Brain microvascular endothelial cell (primary cell): Measurements from ENCODE around the gene PCDHGC4.

Experiments
- DNase-seq: peaks from one replicate; pipeline ENCODE4 v3.0.0-alpha.2; 2020
- H3K27ac ChIP-seq: fragments of 250-450 bp; sonication (Bioruptor Pico); 2 replicates; pipeline ENCODE4 v1.5.1; 2020; ENCODE audit warnings: mild to moderate bottlenecking, moderate library complexity
- H3K27me3 ChIP-seq: fragments of 250-450 bp; sonication (Bioruptor Pico); replicated peaks from 2 replicates; pipeline ENCODE4 v1.5.1; 2020; ENCODE audit warnings: mild to moderate bottlenecking
- H3K36me3 ChIP-seq: fragments of 250-450 bp; sonication (Bioruptor Pico); replicated peaks from 2 replicates; pipeline ENCODE4 v1.5.1; 2020; ENCODE audit warnings: mild to moderate bottlenecking
- H3K4me3 ChIP-seq: 2 replicates; pipeline ENCODE4 v1.5.1; 2011; ENCODE audit warnings: low read depth, mild to moderate bottlenecking, control low read depth, low read length, moderate library complexity
- in situ Hi-C: cut with HindIII; loops from 2 replicates; pipeline ENCODE4 v1.10.0; 2017; ENCODE audit warnings: low sequenced_read_pairs, low pct_ligation_motif_present
- TF ChIP-seq, protein P1 (sequence below): IDR thresholded peaks from 2 replicates; pipeline ENCODE4 v1.5.1; 2011; ENCODE audit warnings: low read depth, mild to moderate bottlenecking, moderate library complexity, low read length, control low read depth, inconsistent platforms; ENCODE audit errors: missing control alignments

The PCDHGC4 gene

DNA sequence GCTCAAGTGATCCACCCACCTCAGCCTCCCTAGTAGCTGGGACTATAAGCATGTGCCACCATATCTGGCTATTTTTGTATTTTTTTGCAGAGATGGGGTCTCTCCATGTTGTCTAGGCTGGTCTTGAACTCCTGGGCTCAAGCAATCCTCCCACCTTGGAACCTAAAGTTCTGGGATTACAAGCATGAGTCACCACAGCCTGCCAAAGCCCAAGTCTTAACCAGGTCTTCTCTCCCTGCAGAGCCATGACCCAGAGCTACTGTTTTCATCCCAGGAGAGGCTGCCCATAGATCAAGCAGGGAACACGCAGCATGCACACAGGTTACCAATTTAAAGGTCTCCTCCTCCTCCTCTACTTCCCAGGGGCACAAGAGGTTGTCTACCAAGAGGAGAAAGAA, 33.8 kb downstream of the PCDHGC4 start:
- Histone ChIP-seq H3K4me3 (no peak overlapping the region), H3K36me3 (peaks cover 9% of the 10 kb centered on the region), H3K27ac (no peak overlapping the region), H3K27me3 (no peaks in the 10 kb centered on the region)
- in situ Hi-C loops = loop anchor here (25.0 kb wide), 1 partner anchor 106 kb away; the partner anchor contains the start of genes PCDHGA10, PCDHGA11, PCDHGA9 and PCDHGB6
- TF ChIP-seq, protein P1, sequence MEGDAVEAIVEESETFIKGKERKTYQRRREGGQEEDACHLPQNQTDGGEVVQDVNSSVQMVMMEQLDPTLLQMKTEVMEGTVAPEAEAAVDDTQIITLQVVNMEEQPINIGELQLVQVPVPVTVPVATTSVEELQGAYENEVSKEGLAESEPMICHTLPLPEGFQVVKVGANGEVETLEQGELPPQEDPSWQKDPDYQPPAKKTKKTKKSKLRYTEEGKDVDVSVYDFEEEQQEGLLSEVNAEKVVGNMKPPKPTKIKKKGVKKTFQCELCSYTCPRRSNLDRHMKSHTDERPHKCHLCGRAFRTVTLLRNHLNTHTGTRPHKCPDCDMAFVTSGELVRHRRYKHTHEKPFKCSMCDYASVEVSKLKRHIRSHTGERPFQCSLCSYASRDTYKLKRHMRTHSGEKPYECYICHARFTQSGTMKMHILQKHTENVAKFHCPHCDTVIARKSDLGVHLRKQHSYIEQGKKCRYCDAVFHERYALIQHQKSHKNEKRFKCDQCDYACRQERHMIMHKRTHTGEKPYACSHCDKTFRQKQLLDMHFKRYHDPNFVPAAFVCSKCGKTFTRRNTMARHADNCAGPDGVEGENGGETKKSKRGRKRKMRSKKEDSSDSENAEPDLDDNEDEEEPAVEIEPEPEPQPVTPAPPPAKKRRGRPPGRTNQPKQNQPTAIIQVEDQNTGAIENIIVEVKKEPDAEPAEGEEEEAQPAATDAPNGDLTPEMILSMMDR = no peak
- no peak for DNase-seq

DNA sequence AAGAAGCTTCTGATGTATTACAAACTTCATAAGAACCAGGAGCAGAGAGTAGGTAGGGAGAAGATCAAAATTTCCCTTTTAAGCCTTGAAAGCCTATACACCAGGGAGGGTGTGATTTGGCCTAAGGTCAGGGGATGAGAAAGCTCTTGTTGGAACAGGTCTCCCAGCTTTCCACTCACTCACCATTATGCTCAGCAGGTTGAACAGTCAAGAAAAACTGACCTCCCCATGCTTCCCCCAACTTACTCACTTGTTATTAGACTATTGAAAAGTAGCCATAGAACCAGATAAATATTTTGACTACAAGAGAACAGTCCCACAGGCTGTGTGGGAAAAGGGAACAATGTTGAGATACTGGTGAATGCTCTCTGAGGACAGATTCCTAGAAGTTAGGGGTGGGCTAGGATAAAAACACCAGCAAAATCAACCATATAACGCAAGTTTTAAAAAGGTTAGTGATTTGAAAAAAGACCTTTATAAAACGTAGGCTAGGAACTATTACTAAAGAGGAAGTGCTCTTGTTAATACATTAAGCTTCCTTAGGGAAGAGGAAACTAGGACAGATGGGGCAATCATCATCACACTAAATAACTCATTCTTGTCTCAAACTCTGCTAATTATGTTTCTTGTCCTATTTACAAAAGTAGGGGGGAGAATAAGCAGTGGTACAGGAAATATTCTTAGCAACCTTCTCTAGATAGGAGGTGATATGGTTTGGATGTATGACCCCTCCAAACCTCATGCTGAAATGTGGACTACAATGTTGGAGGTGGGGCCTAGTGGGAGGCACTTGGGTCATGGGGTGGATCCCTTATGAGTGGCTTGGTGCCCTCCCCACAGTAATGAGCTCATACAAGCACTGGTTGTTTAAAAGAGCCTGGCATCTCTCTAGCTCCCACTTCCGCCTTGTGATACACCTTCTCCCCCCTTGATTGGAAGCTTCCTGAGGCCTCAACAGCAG, 35.1 kb downstream of the PCDHGC4 start:
- Histone ChIP-seq H3K27ac (peak overlapping the region; percentile 87), H3K4me3 (no peak overlapping the region), H3K36me3 (peaks cover 14% of the 10 kb centered on the region), H3K27me3 (no peaks in the 10 kb centered on the region)
- DNase-seq = no peak
- TF ChIP-seq, protein P1 = no peak
- in situ Hi-C loops = loop anchor here (25.0 kb wide), 1 partner anchor 108 kb away; the partner anchor contains the start of genes PCDHGA10, PCDHGA11, PCDHGA9 and PCDHGB6

DNA sequence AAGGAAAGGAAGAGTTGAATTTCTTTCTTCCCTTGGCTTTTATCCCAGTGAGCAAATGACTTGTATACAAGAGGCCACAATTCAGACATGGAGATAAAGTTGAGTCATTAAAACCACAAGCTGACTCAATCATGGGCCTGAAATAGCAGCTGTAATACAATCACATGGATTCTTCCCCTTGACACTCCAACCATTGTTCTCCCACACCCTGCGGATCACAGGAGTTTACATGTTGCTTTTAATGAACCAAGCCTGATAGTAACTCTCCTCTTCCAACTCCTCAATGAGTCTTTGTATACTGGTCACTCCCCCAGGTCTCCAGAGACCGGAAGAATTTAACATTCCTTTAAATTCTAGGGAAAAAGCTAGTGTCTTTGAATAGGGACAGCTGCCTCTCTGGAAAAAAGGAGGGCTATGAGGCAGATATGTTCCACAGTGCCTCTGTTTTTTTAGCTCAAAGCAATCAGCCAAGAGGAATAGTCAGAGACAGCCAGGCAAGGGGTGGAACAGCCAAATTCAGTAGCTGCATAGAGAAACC, 36.5 kb downstream of the PCDHGC4 start:
- Histone ChIP-seq H3K27me3 (no peaks in the 10 kb centered on the region), H3K27ac (peak overlapping the region; percentile 87), H3K36me3 (peaks cover 19% of the 10 kb centered on the region), H3K4me3 (no peak overlapping the region)
- TF ChIP-seq, protein P1 = no peak
- peak; percentile 97 for DNase-seq
- in situ Hi-C loops = loop anchor here (25.0 kb wide), 1 partner anchor 109 kb away; the partner anchor contains the start of genes PCDHGA10, PCDHGA11, PCDHGA9 and PCDHGB6

DNA sequence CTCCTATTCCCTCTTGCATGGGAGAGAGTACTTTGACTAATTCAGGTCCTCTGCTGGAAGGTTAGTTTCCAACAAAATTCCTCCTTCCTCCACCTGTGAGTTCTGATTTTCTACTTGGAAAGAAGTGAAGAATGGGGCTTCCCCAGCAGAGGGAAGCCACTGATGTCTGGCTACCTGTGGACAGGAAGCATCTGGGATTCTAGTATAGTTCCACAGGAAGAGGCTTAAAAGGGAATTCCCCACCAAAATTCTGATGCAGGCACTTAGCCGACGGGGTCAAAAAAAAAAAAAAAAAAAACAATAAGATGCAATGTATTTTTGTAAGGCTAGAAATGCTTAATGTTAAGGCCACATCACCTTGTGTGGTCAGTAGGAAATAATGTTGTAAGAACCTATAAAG, 37.5 kb downstream of the PCDHGC4 start:
- peaks cover 23% of the 10 kb centered on the region for H3K36me3 ChIP-seq
- H3K27ac ChIP-seq = peak overlapping the region; percentile 87
- H3K27me3 ChIP-seq = no peaks in the 10 kb centered on the region
- DNase-seq = no peak
- TF ChIP-seq, protein P1 = no peak
- H3K4me3 ChIP-seq = no peak overlapping the region
- in situ Hi-C loops = loop anchor here (25.0 kb wide), 1 partner anchor 110 kb away; the partner anchor contains the start of genes PCDHGA10, PCDHGA11, PCDHGA9 and PCDHGB6

DNA sequence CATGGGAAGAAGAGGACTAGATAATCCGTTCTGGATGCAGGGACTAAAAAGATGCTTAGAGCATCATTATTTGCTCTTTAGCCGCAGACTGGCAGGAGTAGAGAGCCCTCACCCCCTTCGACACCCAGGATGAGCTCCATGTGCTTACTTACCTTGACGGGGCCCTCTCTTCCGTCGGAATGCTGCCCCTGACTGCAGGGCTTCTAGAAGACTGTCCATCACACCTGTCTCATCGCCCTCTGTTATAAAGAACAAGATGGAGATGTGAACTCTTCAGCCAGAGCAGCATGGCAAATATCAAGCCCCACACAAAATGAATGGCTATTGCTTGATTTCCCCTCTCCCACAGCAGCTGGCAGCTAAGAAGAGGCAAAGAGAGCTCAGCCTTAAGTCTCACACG, 39.2 kb downstream of the PCDHGC4 start:
- H3K27ac ChIP-seq = peak overlapping the region; percentile 51
- DNase-seq = no peak
- TF ChIP-seq, protein P1 = no peak
- peaks cover 30% of the 10 kb centered on the region for H3K36me3 ChIP-seq
- in situ Hi-C loops = loop anchor here (25.0 kb wide), 1 partner anchor 112 kb away; the partner anchor contains the start of genes PCDHGA10, PCDHGA11, PCDHGA9 and PCDHGB6
- H3K27me3 ChIP-seq = no peaks in the 10 kb centered on the region
- H3K4me3 ChIP-seq = no peak overlapping the region
